HEK293T (cell line): Measurements from ENCODE around the gene AHI1.

Experiments used
- CTCF ChIA-PET: fragments of 350-600 bp; formaldehyde crosslinking; extraction: SDS; loops from one replicate; lab custom pipeline; 2021; ENCODE audit warnings: antibody characterized with exemption, inconsistent platforms; lab: Yijun Ruan, JAX
- POLR2A ChIA-PET: fragments of 350-600 bp; formaldehyde crosslinking; extraction: SDS; loops from one replicate; lab custom pipeline; 2020; ENCODE audit warnings: antibody characterized with exemption, inconsistent platforms; lab: Yijun Ruan, JAX
- DNase-seq: peaks from one replicate; pipeline ENCODE4 v3.0.0; 2012; ENCODE audit warnings: mixed read lengths; ENCODE audit errors: extremely low spot score
- ARNT ChIP-seq: fragments of 450-650 bp; IDR thresholded peaks from 2 replicates; pipeline ENCODE4 v1.6.1; 2017; ENCODE audit warnings: mild to moderate bottlenecking
- BHLHE40 ChIP-seq: fragments of 450-650 bp; IDR thresholded peaks from 2 replicates; pipeline ENCODE4 v1.6.1; 2016; ENCODE audit warnings: mild to moderate bottlenecking, moderate library complexity, borderline replicate concordance
- CTBP1 ChIP-seq: fragments of 450-650 bp; IDR thresholded peaks from 2 replicates; pipeline ENCODE4 v1.6.1; 2016; ENCODE audit warnings: borderline replicate concordance
- ELF4 ChIP-seq: fragments of 450-650 bp; IDR thresholded peaks from 2 replicates; pipeline ENCODE4 v1.6.1; 2017; ENCODE audit warnings: antibody characterized with exemption
- FOXA1 ChIP-seq: fragments of 450-650 bp; IDR thresholded peaks from 2 replicates; pipeline ENCODE4 v1.6.1; 2016; ENCODE audit warnings: mild to moderate bottlenecking
- FOXK2 ChIP-seq: fragments of 450-650 bp; IDR thresholded peaks from 2 replicates; pipeline ENCODE4 v1.6.1; 2016; ENCODE audit warnings: mild to moderate bottlenecking
- FOXM1 ChIP-seq: fragments of 450-650 bp; IDR thresholded peaks from 2 replicates; pipeline ENCODE4 v1.6.1; 2017; ENCODE audit warnings: mild to moderate bottlenecking, borderline replicate concordance
- HDGF ChIP-seq: fragments of 450-650 bp; IDR thresholded peaks from 2 replicates; pipeline ENCODE4 v1.6.1; 2017; ENCODE audit warnings: antibody characterized with exemption, borderline replicate concordance
- L3MBTL2 ChIP-seq: fragments of 450-650 bp; conservative IDR thresholded peaks from 2 replicates; pipeline ENCODE4 v1.6.1; 2016; ENCODE audit warnings: mild to moderate bottlenecking
- LEF1 ChIP-seq: fragments of 450-650 bp; IDR thresholded peaks from 2 replicates; pipeline ENCODE4 v1.6.1; 2017; ENCODE audit warnings: mild to moderate bottlenecking, borderline replicate concordance
- NFRKB ChIP-seq: fragments of 450-650 bp; IDR thresholded peaks from 2 replicates; pipeline ENCODE4 v1.6.1; 2016; ENCODE audit warnings: mild to moderate bottlenecking, moderate library complexity
- SP1 ChIP-seq: fragments of 450-650 bp; IDR thresholded peaks from 2 replicates; pipeline ENCODE4 v1.6.1; 2017
- SUZ12 ChIP-seq: fragments of 450-650 bp; IDR thresholded peaks from 2 replicates; pipeline ENCODE4 v1.6.1; 2016; ENCODE audit warnings: mild to moderate bottlenecking
- TARDBP ChIP-seq: fragments of 450-650 bp; IDR thresholded peaks from 2 replicates; pipeline ENCODE4 v1.6.1; 2016
- ZNF384 ChIP-seq: fragments of 450-650 bp; IDR thresholded peaks from 2 replicates; pipeline ENCODE4 v1.6.1; 2016
- TF ChIP-seq, protein P1 (sequence below): fragments of 450-650 bp; IDR thresholded peaks from 2 replicates; pipeline ENCODE4 v1.6.1; 2016

The AHI1 gene

DNA sequence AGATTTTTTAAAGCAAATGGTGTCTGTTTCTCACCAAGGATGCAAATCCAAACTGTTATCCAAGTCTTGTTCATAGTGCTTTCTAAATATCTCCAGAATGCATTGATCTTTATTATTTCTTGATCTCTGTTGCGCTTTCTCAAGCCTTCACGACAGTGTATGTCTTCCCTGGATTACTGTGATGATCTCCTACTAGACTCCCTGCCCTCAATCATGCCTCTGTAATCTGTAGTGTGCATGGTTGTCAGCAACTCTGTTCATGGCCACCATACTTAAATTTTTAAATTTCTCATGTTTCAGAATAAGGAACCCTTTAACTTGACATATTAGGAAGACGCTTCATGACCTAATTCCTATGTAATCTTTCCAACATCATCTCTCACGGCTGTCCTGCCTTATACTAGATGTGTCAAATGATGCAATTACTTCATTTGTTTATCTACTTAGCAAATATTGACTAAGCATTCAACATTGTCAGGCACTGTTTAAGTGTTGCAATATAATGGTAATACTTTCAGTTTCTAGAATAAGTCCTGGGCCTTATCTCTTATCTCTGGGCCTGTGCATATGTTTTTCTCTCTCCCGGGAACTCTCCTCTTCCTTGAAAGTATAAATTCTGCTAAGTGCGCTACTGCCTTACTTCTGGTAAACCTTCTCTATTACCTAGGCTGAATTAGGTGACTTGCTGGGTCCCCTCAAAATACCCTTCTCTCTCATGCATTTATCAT lies 25.6 kb upstream of the AHI1 start:
- TF ChIP-seq ARNT = no peak
- TF ChIP-seq FOXM1 = no peak
- no peak for TF ChIP-seq L3MBTL2
- no peak for TF ChIP-seq FOXK2
- TF ChIP-seq SP1 = no peak
- no peak for TF ChIP-seq CTBP1
- no peak for TF ChIP-seq ELF4
- TF ChIP-seq NFRKB = no peak
- no peak for TF ChIP-seq TARDBP
- no peak for TF ChIP-seq HDGF
- TF ChIP-seq LEF1 = no peak
- TF ChIP-seq FOXA1 = no peak
- TF ChIP-seq, protein P1, sequence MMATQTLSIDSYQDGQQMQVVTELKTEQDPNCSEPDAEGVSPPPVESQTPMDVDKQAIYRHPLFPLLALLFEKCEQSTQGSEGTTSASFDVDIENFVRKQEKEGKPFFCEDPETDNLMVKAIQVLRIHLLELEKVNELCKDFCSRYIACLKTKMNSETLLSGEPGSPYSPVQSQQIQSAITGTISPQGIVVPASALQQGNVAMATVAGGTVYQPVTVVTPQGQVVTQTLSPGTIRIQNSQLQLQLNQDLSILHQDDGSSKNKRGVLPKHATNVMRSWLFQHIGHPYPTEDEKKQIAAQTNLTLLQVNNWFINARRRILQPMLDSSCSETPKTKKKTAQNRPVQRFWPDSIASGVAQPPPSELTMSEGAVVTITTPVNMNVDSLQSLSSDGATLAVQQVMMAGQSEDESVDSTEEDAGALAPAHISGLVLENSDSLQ = no peak
- TF ChIP-seq BHLHE40 = no peak
- TF ChIP-seq SUZ12 = no peak
- no peak for TF ChIP-seq ZNF384
- ChIA-PET POLR2A (no interaction called here), CTCF (no interaction called here)
- no peak for DNase-seq

DNA sequence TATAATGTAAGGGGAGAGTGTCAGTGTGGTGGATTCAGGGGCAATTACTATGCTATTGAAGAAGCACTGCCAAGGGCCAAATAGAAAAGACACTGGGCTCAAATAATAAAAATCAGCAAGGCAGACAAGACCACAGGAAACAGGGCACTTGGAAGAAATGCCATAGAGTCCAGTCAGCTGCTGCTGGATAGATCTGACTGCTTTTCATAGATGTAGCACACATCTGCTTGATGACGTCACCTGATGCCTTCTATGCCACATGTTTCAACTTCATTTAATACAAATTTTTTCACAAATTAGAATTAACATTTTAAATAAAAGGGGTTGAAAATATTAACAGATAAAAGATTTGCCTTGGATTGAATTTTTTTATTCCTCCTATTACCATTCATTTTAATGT lies 23.9 kb upstream of the AHI1 start:
- TF ChIP-seq L3MBTL2 (no peak), SP1 (no peak), HDGF (no peak), FOXK2 (no peak), CTBP1 (no peak), ELF4 (no peak), LEF1 (no peak), BHLHE40 (no peak), TARDBP (no peak), FOXM1 (no peak), SUZ12 (no peak), FOXA1 (no peak)
- TF ChIP-seq, protein P1 = no peak
- no peak for DNase-seq
- ChIA-PET POLR2A (interaction anchor here (1.5 kb wide), 1 partner anchor 23 kb away, joined by 5 read pairs; no protein-coding TSS in a partner anchor), CTCF (no interaction called here)

DNA sequence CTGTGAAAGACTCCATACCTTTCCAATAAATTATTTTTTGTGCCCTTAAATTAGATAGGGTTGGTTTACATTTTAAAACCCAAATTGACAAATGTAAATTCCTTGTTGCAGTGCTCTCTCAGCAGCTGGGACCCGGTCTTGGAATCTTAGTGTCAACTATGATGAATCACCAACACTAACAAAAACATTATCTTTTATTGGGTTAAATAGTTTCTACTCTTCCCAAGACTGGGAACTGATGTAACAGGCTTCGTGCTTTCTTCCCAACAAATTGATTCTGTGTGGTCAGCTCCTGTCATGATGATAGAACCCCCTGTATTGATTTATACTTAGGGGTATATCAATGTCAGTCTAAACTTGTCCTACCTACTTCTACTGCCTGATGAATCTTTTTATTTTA lies 23.2 kb upstream of the AHI1 start:
- TF ChIP-seq L3MBTL2 (no peak), CTBP1 (no peak), FOXM1 (no peak), NFRKB (no peak)
- ChIA-PET CTCF (interaction anchor here (0.6 kb wide), 1 partner anchor 190 kb away, joined by 3 read pairs; no protein-coding TSS in a partner anchor), POLR2A (interaction anchor here (1.5 kb wide), 1 partner anchor 23 kb away, joined by 5 read pairs; no protein-coding TSS in a partner anchor)
- DNase-seq = no peak

DNA sequence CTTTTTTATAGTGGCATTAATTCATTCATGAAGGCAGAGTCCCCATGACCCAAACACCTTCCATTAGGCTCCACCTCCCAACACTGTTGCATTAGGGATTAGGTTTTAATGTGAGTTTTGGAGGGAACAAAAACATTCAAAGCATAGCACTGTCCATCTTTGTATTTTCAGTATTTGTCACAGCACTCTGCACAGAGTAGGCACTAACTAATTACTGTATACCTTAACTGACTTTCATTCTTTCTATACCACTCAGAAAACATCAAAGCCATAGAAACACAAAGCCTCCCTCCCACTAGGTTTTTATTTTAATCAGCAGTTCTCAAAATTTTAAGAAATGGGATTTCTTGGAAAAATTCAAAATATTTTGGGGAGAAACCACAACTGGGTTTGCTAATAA lies 21.8 kb upstream of the AHI1 start:
- CTCF ChIA-PET = no interaction called here
- no peak for DNase-seq

GRCh38 chr6:135517527-135517926 lies 20.0 kb upstream of the AHI1 start:
- DNase-seq = no peak

More for the DNA sequence above, 21.8 kb upstream of the AHI1 start:
- TF ChIP-seq L3MBTL2 = no peak
- TF ChIP-seq CTBP1 = no peak
- TF ChIP-seq ELF4 = no peak
- TF ChIP-seq FOXA1 = no peak
- no peak for TF ChIP-seq ZNF384
- TF ChIP-seq, protein P1 = no peak
- no peak for TF ChIP-seq LEF1
- TF ChIP-seq BHLHE40 = no peak
- TF ChIP-seq ARNT = no peak
- no peak for TF ChIP-seq TARDBP
- no peak for TF ChIP-seq FOXM1
- no peak for TF ChIP-seq FOXK2
- no peak for TF ChIP-seq SUZ12
- no peak for TF ChIP-seq NFRKB
- no peak for TF ChIP-seq SP1
- TF ChIP-seq HDGF = no peak
- POLR2A ChIA-PET = no interaction called here

More at GRCh38 chr6:135517527-135517926, 20.0 kb upstream of the AHI1 start:
- CTCF ChIA-PET = no interaction called here
- POLR2A ChIA-PET = no interaction called here
- TF ChIP-seq SP1 (no peak), L3MBTL2 (no peak), BHLHE40 (no peak), SUZ12 (no peak), NFRKB (no peak), ELF4 (no peak), HDGF (no peak), ZNF384 (no peak), TARDBP (no peak), ARNT (no peak), CTBP1 (no peak), FOXM1 (no peak), FOXK2 (no peak), FOXA1 (no peak), LEF1 (no peak)
- TF ChIP-seq, protein P1 = no peak
